ENCODE data around the gene RNF152. TPM values are rescaled to one million over a fixed set of nuclear protein-coding genes. Genes with fewer than 3 reads are reported as not detected.

RNF152 gene
- total RNA-seq, 1 donor from 2014 or later: 16.9 TPM

GRCh38 chr18:61887838-61888237 lies 5.0 kb downstream of the RNF152 start:
- TF ChIP-seq, protein P1, sequence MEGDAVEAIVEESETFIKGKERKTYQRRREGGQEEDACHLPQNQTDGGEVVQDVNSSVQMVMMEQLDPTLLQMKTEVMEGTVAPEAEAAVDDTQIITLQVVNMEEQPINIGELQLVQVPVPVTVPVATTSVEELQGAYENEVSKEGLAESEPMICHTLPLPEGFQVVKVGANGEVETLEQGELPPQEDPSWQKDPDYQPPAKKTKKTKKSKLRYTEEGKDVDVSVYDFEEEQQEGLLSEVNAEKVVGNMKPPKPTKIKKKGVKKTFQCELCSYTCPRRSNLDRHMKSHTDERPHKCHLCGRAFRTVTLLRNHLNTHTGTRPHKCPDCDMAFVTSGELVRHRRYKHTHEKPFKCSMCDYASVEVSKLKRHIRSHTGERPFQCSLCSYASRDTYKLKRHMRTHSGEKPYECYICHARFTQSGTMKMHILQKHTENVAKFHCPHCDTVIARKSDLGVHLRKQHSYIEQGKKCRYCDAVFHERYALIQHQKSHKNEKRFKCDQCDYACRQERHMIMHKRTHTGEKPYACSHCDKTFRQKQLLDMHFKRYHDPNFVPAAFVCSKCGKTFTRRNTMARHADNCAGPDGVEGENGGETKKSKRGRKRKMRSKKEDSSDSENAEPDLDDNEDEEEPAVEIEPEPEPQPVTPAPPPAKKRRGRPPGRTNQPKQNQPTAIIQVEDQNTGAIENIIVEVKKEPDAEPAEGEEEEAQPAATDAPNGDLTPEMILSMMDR (IDR thresholded peaks at IDR 0.05; ENCODE audit: partially characterized antibody, unreplicated experiment): no peak
- no peak overlapping the region for H3K4me3 Mint-ChIP-seq (ENCODE audit: unreplicated experiment)
- DNase-seq: no peak
- peaks cover 2% of the 10 kb centered on the region for H3K27me3 Mint-ChIP-seq (ENCODE audit: unreplicated experiment)
- peaks cover 3% of the 10 kb centered on the region for H3K9me3 Mint-ChIP-seq (ENCODE audit: unreplicated experiment)
- H3K4me1 Mint-ChIP-seq (ENCODE audit: low read depth, unreplicated experiment): peaks cover 13% of the 10 kb centered on the region
- H3K27ac Mint-ChIP-seq (ENCODE audit: unreplicated experiment): no peak overlapping the region
- H3K36me3 Mint-ChIP-seq (ENCODE audit: unreplicated experiment): no peaks in the 10 kb centered on the region

DNA sequence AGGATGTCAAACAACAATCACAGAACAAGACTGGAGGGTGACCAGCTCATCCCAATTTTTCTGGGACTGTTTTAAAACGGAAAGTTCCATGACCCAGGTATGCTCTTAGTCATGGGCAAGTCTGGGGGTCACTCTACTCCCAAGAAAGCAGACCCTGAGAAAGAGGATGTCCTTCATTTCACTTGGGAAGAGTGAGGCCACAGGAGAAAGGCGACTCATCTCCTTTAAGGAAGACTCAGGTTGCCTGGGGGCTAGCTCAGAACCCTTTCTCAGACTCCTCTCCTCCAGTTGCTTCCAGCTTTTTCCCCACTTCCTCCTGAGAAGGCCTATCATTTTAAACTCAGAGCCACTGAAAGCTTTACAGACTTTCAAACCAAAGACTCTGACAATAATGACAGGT lies 9.3 kb downstream of the RNF152 start:
- TF ChIP-seq, protein P1 (IDR thresholded peaks at IDR 0.05; ENCODE audit: partially characterized antibody, unreplicated experiment): no peak
- H3K9me3 Mint-ChIP-seq (ENCODE audit: unreplicated experiment): no peaks in the 10 kb centered on the region
- no peaks in the 10 kb centered on the region for H3K36me3 Mint-ChIP-seq (ENCODE audit: unreplicated experiment)
- no peak for DNase-seq
- no peak overlapping the region for H3K27ac Mint-ChIP-seq (ENCODE audit: unreplicated experiment)
- H3K4me1 Mint-ChIP-seq (ENCODE audit: low read depth, unreplicated experiment): no peaks in the 10 kb centered on the region
- H3K27me3 Mint-ChIP-seq (ENCODE audit: unreplicated experiment): peaks cover 2% of the 10 kb centered on the region
- H3K4me3 Mint-ChIP-seq (ENCODE audit: unreplicated experiment): no peak overlapping the region

DNA sequence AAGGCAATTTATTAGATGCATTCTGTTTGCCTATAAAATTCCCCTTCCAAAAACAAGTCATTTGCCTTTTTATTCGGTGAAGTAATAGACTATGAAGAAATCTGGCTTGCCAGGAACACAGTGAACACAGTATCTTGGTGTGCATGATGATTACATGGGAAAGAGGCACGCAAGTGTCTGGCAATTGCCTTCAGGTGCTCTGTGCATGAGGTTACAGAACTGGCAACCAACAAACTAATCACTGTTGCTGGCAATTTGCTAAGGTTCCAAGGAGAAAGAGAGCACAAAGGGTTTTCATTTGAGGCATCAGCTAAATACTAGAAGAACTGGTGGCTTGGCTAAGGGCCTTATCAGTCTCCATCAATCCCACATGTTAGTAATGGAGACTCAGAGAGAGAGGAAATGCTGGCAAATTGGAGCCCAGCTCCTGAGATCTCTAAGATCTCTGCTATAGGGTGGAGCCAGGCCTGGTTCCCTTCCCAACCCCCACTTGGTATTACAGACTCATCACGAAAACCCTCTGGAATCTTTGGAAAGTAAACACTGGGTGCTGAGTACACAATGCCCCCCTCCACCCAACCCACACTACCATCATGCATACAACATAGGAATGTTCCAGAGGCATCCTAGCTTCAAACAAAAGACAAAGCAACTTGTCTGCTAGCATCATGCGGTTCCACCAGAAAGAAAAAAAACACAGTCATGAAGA lies 10.4 kb downstream of the RNF152 start:
- Mint-ChIP-seq H3K9me3 (ENCODE audit: unreplicated experiment) (no peaks in the 10 kb centered on the region), H3K27me3 (ENCODE audit: unreplicated experiment) (no peaks in the 10 kb centered on the region), H3K4me1 (ENCODE audit: low read depth, unreplicated experiment) (no peaks in the 10 kb centered on the region), H3K4me3 (ENCODE audit: unreplicated experiment) (no peak overlapping the region), H3K27ac (ENCODE audit: unreplicated experiment) (no peak overlapping the region), H3K36me3 (ENCODE audit: unreplicated experiment) (no peaks in the 10 kb centered on the region)
- no peak for DNase-seq
- TF ChIP-seq, protein P1 (IDR thresholded peaks at IDR 0.05; ENCODE audit: partially characterized antibody, unreplicated experiment): no peak

GRCh38 chr18:61876899-61877298 lies 15.9 kb downstream of the RNF152 start:
- no peak for DNase-seq
- Mint-ChIP-seq H3K4me3 (ENCODE audit: unreplicated experiment) (no peak overlapping the region), H3K36me3 (ENCODE audit: unreplicated experiment) (no peaks in the 10 kb centered on the region), H3K4me1 (ENCODE audit: low read depth, unreplicated experiment) (no peaks in the 10 kb centered on the region), H3K27me3 (ENCODE audit: unreplicated experiment) (no peaks in the 10 kb centered on the region), H3K9me3 (ENCODE audit: unreplicated experiment) (no peaks in the 10 kb centered on the region), H3K27ac (ENCODE audit: unreplicated experiment) (no peak overlapping the region)
- TF ChIP-seq, protein P1 (IDR thresholded peaks at IDR 0.05; ENCODE audit: partially characterized antibody, unreplicated experiment): no peak

GRCh38 chr18:61870151-61870550 lies 22.7 kb downstream of the RNF152 start:
- peaks cover 3% of the 10 kb centered on the region for H3K27me3 Mint-ChIP-seq (ENCODE audit: unreplicated experiment)
- H3K4me1 Mint-ChIP-seq (ENCODE audit: low read depth, unreplicated experiment): no peaks in the 10 kb centered on the region
- H3K4me3 Mint-ChIP-seq (ENCODE audit: unreplicated experiment): no peak overlapping the region
- no peak for DNase-seq
- no peak overlapping the region for H3K27ac Mint-ChIP-seq (ENCODE audit: unreplicated experiment)
- H3K36me3 Mint-ChIP-seq (ENCODE audit: unreplicated experiment): peaks cover 7% of the 10 kb centered on the region
- H3K9me3 Mint-ChIP-seq (ENCODE audit: unreplicated experiment): no peaks in the 10 kb centered on the region
- TF ChIP-seq, protein P1 (IDR thresholded peaks at IDR 0.05; ENCODE audit: partially characterized antibody, unreplicated experiment): no peak

All from glutamatergic neuron (in vitro differentiated cells).